ENCODE measurements around the gene C3orf49.

C3orf49 gene

GRCh38 chr3:63853106-63853505 is 34.0 kb downstream of the C3orf49 start:
- DNase-seq, result no peak

GRCh38 chr3:63855333-63855940 is 36.3 kb downstream of the C3orf49 start:
- no peak for DNase-seq

DNA sequence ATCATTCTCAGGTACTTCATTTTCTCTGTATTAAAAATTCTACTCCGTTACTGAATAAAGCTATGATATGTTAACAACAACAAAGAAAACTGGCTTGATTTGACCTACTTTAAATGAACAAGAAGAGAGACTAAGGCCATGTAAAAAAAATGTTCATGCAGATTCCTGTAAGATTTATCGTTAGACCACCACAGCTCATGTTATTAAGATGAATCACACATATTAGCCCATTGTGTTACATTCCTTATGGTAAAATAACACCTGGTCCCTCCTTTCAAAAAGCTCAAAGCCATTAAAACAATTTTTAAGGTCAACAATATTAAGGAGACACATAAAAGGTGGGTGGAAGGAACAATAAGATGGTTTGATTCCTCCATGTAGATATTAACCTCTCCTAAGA is 38.2 kb downstream of the C3orf49 start:
- DNase-seq, result no peak

GRCh38 chr3:63860776-63861175 is 41.7 kb downstream of the C3orf49 start:
- no peak for DNase-seq

DNA sequence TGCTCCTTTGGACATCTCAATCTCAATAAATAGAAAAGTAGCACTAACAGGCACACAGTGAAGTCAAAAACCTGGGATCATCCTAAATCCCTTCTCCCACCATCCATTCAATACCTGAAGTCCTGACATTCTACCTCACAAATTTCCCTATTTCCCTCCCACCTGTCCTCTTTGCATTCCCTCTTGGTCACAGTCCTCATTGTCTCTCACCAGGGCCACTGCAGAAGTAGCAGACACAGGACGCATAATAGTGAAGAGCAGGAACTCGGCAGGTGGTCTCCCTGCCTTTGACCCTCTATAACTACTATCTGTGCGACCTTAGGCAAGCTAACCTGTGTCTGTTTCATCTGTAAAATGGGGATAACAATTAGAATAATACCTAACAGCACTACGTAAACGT is 42.2 kb downstream of the C3orf49 start:
- no peak for DNase-seq

- no peak for DNase-seq
Observed at GRCh38 chr3:63862804-63863149, 43.7 kb downstream of the C3orf49 start.

DNA sequence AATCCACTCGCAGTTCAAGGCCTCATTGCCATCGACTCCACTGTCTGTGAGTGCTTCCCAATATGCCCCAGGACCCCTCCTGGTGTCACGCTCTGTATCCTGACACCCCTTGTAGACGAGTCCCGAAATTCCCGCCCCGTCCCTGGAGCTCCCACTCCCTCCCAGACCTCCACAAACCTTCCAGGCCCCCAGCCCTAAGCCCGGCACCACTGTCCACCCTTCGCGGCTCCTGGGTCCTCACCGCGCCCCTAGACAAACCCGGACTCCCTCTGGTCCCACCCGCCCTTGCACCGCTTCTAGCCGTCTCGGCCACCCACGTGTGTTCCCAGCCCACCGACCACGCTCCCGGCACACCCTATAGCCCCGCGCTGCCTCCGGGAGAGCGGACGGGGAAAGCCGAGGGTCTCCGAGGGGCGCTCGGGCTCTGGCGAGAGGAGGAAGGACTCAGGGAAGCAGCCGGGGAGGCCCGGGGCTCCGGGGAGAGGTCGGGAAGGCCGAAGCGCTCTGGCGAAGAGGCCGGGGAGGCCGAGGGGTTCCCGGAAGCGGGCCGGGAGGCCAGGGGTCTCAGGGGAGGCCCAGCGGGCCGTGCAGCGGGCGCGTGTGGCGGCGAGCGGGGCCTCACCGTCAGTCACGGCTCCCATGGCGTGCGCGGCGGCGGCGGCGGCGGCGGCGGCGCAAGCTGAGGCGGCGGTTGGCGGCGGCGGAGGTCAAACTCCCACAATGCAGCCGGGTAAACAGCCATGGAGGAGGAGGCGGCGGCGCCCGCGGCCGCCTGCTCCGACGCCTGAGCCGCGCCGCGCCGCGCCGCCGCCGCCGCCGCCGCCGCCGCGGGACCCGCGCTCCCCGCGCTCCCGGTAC is 44.3 kb downstream of the C3orf49 start, which contains the start of the genes ATXN7 and THOC7:
Gene ATXN7 (plus strand): TSS at position 718 of the 858 bp plus-strand sequence. CDS start 48,732 bp downstream, outside the sequence.
Gene THOC7 (minus strand): TSS at position 656 of the 858 bp plus-strand sequence. CDS start 15 bp downstream, at position 641.
- peak; percentile 64 for DNase-seq

GRCh38 chr3:63864008-63864964 is 45.2 kb downstream of the C3orf49 start:
- peak; percentile 38 for DNase-seq

DNA sequence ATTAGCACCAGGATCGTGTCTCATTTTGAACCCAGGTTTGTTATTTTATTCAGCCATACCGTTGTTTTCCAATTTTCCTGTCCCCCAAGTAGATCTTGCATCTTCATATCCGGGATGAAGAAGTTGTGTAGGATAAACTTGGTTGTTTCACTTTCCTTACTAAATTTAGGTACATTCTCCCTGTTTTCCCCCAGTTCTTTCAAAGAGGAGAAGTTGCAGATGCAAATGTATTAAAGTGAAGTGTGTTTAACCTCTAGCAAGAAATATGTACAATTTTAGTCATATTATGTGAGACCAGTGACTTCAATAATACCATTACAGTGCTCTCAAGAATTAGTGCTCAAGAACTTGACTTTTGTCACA is 45.8 kb downstream of the C3orf49 start:
- no peak for DNase-seq

GRCh38 chr3:63867225-63867624 is 48.1 kb downstream of the C3orf49 start:
- no peak for DNase-seq

GRCh38 chr3:63869940-63870614 is 51.0 kb downstream of the C3orf49 start:
- no peak for DNase-seq

- no peak for DNase-seq
Observed at GRCh38 chr3:63870615-63871005, 51.5 kb downstream of the C3orf49 start.

GRCh38 chr3:63872135-63872924 is 53.2 kb downstream of the C3orf49 start:
- DNase-seq, result no peak

DNA sequence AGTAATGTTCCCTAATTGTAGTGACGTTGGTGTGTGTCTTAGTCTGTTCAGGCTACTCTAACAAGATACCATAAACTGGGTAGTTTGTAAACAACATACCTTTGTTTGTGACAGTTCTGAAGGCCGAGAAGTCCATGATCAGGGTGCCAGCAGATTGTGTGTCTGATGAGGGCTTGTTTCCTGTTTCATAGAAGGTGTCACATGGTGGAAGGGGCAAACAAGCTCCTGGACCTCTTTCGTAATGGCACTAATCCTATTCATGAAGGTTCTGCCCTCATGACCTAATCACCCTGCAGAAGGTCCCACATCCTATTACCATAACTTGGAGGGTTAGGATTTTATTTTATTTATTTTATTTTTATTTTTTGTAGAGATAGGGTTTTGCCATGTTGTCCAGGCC is 55.7 kb downstream of the C3orf49 start:
- no peak for DNase-seq

GRCh38 chr3:63875510-63875909 is 56.4 kb downstream of the C3orf49 start:
- no peak for DNase-seq

- no peak for DNase-seq
Observed at GRCh38 chr3:63876260-63876659, 57.2 kb downstream of the C3orf49 start.

GRCh38 chr3:63877737-63878393 is 58.8 kb downstream of the C3orf49 start:
- DNase-seq, result no peak

GRCh38 chr3:63878394-63879060 is 59.4 kb downstream of the C3orf49 start:
- no peak for DNase-seq

DNA sequence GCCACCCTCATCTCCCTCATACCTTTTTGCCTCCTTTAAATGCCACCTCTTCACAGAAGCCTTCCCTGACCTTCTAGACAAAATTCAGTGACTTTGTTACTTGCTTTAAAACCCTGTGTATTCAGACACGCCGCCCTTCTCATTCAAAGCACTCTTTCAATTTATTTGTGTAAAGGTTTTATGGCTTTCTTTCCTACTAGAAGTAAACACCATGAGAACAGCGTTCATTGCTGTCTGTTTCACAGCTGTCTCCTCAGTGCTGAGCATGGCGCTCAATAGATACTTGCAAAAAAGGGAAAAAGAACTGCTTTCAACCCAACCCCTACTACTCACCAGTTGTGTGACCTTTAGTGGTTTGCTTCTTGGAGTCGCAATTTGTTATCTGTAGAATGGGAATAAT is 61.6 kb downstream of the C3orf49 start:
- DNase-seq, result no peak

DNA sequence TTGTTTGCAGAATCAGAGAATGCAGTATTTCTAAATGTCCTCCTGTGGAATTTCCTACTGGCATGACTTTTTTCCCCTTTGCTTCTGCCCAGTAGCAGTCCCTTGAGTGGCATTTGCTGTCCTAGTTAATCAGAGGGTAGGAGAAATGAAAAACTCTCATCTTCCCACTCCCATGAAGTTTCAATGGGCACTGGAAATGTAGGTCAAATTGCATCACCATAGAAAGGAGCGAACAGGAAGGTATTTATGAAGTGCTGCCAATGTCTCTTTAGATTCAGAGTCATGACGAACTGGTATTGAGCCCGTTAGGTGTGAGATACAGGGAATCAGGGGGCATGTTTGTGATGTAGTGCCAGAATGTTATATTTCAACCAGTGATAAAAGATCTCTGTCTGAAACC is 67.8 kb downstream of the C3orf49 start:
- no peak for DNase-seq

DNA sequence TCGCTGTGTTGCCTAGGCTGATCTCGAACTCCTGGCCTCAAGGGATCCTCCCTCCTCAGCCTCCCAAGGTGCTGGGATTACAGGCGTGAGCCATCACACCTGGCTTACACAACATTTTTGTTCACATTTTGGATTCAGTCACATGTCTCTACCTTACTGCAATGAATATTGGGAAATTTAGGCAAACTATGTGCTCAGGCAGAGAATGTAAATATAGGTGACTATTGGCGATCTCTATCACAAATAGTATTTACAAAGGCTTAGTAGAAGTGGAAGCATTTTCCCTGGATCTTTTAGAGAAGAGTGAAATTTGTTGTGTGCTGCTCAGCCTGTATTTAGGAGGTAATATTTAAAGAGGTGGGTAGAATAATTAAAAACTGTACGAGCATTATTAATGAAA is 72.4 kb downstream of the C3orf49 start:
- DNase-seq, result no peak
